Measurements from ENCODE around the gene MNT. TPM values are rescaled to one million over a fixed set of nuclear protein-coding genes. Genes with fewer than 3 reads are reported as not detected.

MNT gene
- total RNA-seq, 1 experiment from 2014 or later: 32.1 TPM

GRCh38 chr17:2343421-2343820 is 57.4 kb downstream of the MNT start:
- DNase-seq (ENCODE audit: low spot score): no peak
- ChIA-PET CTCF (no interaction called here), POLR2A (ENCODE audit: low non-redundant PET) (no interaction called here)

GRCh38 chr17:2338315-2338657 is 62.6 kb downstream of the MNT start:
- BruUV-seq (replicated peaks): no TSS peak
- peaks cover 21% of the 10 kb centered on the region for H3K4me1 ChIP-seq (ENCODE audit: insufficient read depth, low read length, poor library complexity, severe bottlenecking)
- peak overlapping the region; percentile 79 for H3K27ac ChIP-seq (ENCODE audit: low read depth, low read length, poor library complexity, severe bottlenecking)
- no peaks in the 10 kb centered on the region for H3K27me3 ChIP-seq (replicated peaks; ENCODE audit: insufficient read depth, low read depth, low read length, poor library complexity)
- peaks cover 23% of the 10 kb centered on the region for H3K36me3 ChIP-seq (ENCODE audit: insufficient read depth, low read length, poor library complexity, severe bottlenecking)
- H3K4me3 ChIP-seq (ENCODE audit: low read depth, low read length, poor library complexity, severe bottlenecking): peak overlapping the region; percentile 92
- intact Hi-C loops (cut with micrococcal nuclease; ENCODE audit: unreplicated experiment): no loop called here
- no peak for TF ChIP-seq CTCF (conservative IDR thresholded peaks at IDR 0.05; ENCODE audit: low read depth, low read length)
- TF ChIP-seq EZH2 (IDR thresholded peaks at IDR 0.05; ENCODE audit: borderline replicate concordance, low read depth, low read length, poor library complexity, severe bottlenecking): no peak
- peak; percentile 22 for DNase-seq (ENCODE audit: low spot score)
- ChIA-PET POLR2A (ENCODE audit: low non-redundant PET) (no interaction called here), CTCF (interaction anchor here (0.9 kb wide), 1 partner anchor 15 kb away, joined by 3 read pairs; no protein-coding TSS in a partner anchor)
- no peaks in the 10 kb centered on the region for H3K9me3 ChIP-seq (ENCODE audit: low read depth, low read length, poor library complexity, severe bottlenecking)

More at GRCh38 chr17:2343421-2343820, 57.4 kb downstream of the MNT start:
- intact Hi-C loops (cut with micrococcal nuclease; ENCODE audit: unreplicated experiment): no loop called here
- H3K9me3 ChIP-seq (ENCODE audit: low read depth, low read length, poor library complexity, severe bottlenecking): no peaks in the 10 kb centered on the region
- no peaks in the 10 kb centered on the region for H3K27me3 ChIP-seq (replicated peaks; ENCODE audit: insufficient read depth, low read depth, low read length, poor library complexity)
- peaks cover 3% of the 10 kb centered on the region for H3K36me3 ChIP-seq (ENCODE audit: insufficient read depth, low read length, poor library complexity, severe bottlenecking)
- TF ChIP-seq EZH2 (IDR thresholded peaks at IDR 0.05; ENCODE audit: borderline replicate concordance, low read depth, low read length, poor library complexity, severe bottlenecking) (no peak), CTCF (conservative IDR thresholded peaks at IDR 0.05; ENCODE audit: low read depth, low read length) (no peak)
- H3K27ac ChIP-seq (ENCODE audit: low read depth, low read length, poor library complexity, severe bottlenecking): no peak overlapping the region
- no peak overlapping the region for H3K4me3 ChIP-seq (ENCODE audit: low read depth, low read length, poor library complexity, severe bottlenecking)
- H3K4me1 ChIP-seq (ENCODE audit: insufficient read depth, low read length, poor library complexity, severe bottlenecking): peaks cover 11% of the 10 kb centered on the region
- no TSS peak for BruUV-seq (replicated peaks)

GRCh38 chr17:2337544-2338314 is 63.1 kb downstream of the MNT start:
- Histone ChIP-seq H3K4me3 (ENCODE audit: low read depth, low read length, poor library complexity, severe bottlenecking) (peak overlapping the region; percentile 92), H3K27ac (ENCODE audit: low read depth, low read length, poor library complexity, severe bottlenecking) (peak overlapping the region; percentile 79), H3K36me3 (ENCODE audit: insufficient read depth, low read length, poor library complexity, severe bottlenecking) (peaks cover 28% of the 10 kb centered on the region), H3K27me3 (replicated peaks; ENCODE audit: insufficient read depth, low read depth, low read length, poor library complexity) (no peaks in the 10 kb centered on the region), H3K9me3 (ENCODE audit: low read depth, low read length, poor library complexity, severe bottlenecking) (no peaks in the 10 kb centered on the region), H3K4me1 (ENCODE audit: insufficient read depth, low read length, poor library complexity, severe bottlenecking) (peaks cover 21% of the 10 kb centered on the region)
- ChIA-PET CTCF (interaction anchor here (0.9 kb wide), 1 partner anchor 15 kb away, joined by 3 read pairs; no protein-coding TSS in a partner anchor), POLR2A (ENCODE audit: low non-redundant PET) (interaction anchor here (0.6 kb wide), 1 partner anchor 487 kb away, joined by 4 read pairs; no protein-coding TSS in a partner anchor)
- BruUV-seq (replicated peaks): no TSS peak
- intact Hi-C loops (cut with micrococcal nuclease; ENCODE audit: unreplicated experiment): no loop called here
- DNase-seq (ENCODE audit: low spot score): peak; percentile 77
- TF ChIP-seq CTCF (conservative IDR thresholded peaks at IDR 0.05; ENCODE audit: low read depth, low read length): no peak
- no peak for TF ChIP-seq EZH2 (IDR thresholded peaks at IDR 0.05; ENCODE audit: borderline replicate concordance, low read depth, low read length, poor library complexity, severe bottlenecking)

Data from A673 (cell line).